ENCODE measurements around the gene ZNF407.

Gene ZNF407

DNA sequence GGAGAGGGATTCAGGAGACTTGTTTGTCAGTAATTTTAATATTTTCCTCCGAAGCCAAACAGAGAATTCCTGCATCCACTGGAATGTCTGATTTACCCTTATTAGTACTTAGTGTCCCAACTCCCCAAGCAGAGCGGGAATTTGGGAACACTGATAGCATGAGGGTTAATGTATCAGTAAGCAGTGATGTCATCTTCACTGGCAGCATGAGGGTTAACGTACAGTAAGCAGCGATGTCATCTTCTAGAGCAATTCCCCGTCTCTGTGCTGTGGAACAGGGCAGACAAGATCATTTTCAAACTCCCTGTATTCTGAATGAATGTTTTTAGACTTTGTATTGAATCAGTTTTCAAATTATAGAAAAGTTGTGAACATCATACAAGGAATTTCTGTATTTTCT, 228.9 kb downstream of the ZNF407 start:
- no peak for DNase-seq (ENCODE audit: low spot score)

DNA sequence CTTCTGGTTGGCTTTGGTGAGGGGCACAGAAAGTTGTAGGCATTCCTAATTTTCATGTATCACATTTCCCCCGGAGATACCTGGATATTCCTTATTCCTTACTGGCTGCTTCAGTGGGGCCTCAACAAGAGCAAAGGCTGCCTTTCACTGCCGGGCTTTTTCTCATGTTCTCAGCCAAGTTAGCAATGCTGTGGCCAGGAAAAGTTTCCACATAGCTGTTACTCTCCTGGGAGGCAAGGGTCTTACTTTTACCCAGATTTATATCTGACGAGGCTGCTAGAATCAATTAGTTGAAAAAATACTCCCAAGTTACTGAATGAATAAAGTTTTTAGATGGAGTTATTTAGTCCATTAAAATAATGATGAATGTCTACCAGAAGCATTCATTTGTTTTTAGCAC, 230.5 kb downstream of the ZNF407 start:
- DNase-seq (ENCODE audit: low spot score): no peak

DNA sequence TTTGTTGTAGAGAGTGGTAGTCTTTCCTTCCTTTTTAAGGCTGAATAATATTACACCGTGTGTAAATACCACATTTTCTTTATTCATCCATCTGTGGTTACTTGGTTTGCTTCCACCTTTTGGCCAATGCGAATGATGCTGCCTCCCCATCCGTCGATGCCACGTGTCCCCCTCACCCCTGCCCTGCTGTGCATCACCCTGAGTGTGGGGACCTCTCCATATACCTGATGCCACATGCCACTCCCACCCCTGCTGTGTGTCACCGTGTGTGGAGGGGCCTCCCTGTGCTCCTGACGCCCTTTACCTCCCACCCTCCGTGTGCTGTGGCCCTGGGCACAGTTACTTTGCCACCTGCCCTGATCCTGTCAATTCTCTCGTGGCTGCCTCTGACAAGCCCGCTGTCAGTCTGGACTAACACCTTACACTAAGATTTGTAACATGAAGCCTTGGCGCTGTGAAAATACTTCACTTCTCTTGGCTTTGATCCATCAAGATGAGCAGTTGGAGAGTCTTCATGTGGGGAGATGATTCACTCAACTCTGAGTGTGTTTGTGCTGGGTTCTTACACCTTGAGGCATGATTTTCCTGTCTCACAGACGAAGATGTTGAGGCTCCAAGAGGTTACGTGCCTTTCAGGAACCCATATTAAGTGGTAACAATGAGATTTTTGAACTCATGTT, 234.0 kb downstream of the ZNF407 start:
- no peak for DNase-seq (ENCODE audit: low spot score)

DNA sequence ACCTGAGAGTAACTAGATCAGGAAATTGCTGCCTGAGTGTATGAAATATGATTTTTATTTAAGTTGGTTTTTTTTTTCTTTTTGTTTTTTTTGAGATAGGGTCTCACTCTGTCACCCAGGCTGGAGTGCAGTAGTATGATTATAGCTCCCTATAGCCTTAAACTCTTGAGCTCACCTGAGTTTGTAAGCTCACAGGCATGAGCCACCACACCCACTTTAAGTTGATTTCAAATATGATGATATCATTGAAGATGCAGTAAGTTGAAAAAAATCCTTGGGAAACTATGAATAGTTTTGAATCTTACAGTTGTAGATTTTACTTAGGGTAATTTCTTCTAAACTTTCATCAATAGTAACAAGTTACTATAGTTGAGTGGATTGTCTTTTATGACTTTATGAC, 234.7 kb downstream of the ZNF407 start:
- no peak for DNase-seq (ENCODE audit: low spot score)

DNA sequence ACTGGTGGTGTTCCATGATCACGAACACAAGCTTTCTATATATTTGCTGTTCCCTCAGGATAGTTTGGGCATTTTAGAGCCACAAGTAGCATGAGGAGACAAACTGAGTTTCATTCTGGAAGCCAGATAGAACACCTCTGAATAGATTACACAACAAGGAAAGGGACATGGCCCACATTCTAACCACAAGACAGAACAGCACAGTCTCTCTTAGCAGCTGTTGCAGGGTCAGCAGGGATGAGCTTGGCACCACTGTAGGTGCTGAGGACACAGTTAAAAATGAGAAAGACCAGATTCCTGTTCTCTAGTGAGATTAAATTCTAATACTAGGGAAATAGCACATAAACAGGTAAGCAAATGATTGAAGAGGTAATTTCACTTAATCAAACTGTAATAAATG, 235.3 kb downstream of the ZNF407 start:
- DNase-seq (ENCODE audit: low spot score): no peak

DNA sequence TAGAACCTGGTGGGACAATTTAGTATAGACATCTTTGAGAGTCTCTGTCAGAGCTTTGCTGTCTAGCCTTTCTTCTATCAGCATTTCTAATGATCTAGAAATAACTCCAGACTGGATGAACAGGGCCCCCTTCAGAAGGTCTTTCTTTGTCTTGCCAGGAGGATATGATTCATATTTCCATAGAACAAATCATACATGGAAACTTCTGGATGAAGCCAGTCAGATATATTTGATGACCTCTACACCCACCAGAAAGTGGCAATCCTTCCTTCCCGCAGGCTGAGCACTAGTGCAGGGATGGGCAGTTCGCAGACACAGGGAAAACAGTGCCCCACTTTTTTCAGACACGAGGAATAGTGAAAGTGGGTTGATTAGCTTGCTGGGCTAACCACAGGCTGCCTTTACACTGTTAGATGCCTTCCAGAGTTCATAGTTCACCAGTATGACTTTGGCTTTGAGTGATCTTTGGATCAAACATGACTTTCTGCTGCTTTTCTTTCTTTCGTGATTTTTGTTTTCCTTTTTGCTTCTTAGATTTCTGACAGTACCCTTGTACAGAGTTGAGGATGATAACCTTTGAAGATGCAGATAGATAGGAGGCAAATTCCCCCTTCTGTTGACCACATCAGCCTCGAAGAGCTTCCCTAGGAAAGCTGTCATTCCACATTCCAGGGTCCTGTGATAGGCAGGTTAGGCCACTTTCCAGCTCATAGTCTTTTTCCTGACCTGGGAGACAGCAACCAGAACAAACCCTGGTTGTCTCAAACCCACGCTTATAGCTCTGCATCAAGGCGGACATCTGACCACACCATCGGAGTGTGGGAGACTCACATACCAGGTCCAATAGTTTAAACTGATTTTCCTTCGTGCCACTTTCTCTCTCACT, 237.0 kb downstream of the ZNF407 start:
- no peak for DNase-seq (ENCODE audit: low spot score)

DNA sequence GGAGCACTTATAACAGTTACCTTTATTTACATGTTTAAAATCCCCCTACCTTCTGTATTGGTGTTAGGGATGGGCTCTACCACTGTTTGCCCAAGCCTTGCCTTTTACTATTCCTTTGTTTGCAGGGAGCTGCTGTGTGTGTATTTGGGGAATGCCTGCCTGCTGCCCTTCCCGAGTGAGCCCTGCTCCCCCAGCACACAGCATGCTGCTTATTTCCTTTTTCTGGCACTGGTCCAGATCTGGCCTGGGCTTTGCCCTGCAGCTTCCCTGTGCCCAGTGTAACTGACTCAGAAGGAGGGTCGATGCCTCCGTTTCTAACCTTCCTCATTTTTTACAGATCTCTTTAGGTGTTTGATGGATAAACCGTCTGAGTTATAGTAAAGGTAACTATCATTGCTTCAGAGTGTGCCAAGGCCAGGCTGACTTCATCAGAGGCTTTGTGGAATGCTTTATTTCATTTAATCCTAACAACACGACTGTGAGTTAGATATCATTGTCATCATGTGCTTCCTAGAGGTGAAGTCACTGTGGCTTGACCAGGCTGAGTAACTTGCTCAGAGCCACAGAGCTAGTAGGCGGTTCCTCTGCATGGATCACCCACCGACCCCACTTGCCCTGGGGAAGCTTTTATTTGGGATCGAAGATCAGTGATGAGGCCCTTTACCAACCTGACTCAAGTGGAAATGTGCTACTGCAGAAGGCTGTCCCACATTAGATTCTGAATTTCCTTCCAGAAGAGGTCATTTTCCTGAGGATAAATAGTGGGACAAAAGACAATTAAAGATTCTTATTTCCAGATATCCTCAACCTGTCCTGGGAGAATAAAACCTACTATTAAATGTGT, 238.8 kb downstream of the ZNF407 start:
- no peak for DNase-seq (ENCODE audit: low spot score)

DNA sequence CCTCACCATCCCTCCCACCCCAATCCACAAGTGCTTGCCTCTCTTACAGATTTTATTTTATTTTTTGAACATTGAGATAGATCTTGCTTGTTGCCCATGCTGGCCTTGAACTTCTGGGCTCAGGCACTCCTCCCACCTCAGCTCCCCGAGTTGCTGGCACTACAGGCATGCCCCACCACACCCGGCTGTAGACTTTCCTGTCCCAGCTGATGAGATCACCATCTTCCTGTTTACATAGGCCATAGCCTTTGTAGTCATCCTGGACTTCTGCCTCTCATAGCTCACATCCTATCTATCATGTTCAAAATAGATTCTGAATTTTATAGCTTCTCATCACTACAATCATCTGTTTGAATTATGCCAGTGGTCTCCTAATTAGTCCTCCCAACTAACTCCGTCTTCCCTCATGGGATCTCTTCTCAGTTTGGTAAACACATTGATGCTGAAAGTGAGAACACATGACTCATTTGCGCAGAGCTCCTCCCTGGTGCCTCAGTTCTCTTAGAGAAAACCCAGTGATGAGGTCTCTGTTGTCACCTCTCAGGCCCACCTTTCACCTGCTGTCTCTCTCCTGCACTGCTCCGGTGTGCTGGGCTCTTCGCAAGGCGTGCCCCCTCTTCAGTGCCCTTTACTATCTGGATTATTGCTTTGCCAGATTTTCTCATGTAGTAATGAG, 243.0 kb downstream of the ZNF407 start:
- DNase-seq (ENCODE audit: low spot score): no peak

DNA sequence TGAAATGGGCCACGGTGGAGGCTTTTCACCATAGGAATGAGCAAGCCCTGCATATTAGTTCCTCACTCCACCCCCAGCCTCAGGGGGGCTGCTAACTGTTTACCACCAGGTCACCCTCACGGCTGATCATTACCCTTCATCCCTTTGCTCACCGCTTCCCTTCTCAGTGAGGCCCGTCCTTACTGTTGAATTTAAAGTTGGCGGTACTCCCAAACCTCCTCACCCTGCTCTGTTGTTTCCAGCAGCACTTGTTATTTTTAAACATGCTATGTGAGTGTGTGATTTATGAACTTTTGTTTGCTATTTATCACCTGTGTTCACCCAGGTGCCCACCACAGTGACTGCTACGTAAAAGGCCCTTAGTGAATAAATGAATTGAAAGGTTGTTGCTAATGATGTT, 243.6 kb downstream of the ZNF407 start:
- no peak for DNase-seq (ENCODE audit: low spot score)

DNA sequence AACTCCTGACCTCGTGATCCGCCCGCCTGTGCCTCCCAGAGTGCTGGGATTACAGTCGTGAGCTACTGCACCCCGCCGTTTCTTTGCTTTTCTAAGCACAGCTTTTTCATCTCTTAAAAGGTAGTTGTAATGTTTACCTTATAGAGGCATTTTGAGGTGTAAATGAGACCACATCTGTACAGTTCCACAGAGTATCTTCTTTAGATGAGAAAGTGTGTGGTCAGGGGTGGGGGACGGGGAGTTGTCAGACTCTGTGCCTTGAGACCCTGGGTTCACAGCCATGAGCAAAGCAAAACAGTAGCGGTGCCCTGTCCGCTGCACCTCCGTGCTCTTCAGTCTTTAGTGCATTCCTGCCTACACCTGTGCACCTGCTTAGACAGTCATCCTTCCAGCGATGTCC, 251.6 kb downstream of the ZNF407 start:
- no peak for DNase-seq (ENCODE audit: low spot score)

DNA sequence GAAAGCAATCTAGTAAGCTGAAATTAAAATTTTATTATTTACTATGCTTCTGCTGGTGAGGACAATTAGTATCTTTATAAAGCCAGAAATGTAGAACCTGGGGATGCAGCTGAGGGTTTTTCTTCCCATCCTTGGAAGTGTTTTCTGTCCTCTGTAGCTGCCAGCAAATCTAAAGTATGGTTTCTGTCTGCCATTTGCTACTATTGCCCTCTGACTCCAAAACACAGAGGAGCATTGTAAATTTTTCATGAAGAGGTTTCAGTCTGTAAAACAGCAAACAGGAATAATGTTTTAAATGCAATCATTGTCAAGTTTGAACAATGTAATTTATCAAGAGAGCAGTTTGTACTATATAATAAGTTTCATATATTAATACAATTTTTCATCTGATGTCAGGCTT, 258.8 kb downstream of the ZNF407 start:
- DNase-seq (ENCODE audit: low spot score): no peak

DNA sequence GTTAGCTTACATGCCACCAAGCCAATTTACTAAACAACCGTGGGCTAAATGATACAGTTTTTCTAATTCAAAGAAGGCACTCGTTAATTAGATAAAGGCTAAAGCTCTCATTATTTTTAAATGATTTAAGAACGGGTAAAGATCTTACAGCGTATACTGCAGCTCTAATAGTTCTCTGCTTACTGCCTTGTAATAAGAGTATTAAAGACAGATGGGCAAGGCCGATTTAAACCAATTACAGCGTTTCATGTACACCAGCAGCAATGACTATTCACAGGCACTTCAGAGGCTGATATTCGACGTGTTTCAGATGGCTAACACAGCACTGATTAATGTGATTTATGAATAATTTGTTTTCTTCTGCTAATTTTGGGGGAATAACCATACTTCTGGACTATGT, 259.3 kb downstream of the ZNF407 start:
- DNase-seq (ENCODE audit: low spot score): no peak

DNA sequence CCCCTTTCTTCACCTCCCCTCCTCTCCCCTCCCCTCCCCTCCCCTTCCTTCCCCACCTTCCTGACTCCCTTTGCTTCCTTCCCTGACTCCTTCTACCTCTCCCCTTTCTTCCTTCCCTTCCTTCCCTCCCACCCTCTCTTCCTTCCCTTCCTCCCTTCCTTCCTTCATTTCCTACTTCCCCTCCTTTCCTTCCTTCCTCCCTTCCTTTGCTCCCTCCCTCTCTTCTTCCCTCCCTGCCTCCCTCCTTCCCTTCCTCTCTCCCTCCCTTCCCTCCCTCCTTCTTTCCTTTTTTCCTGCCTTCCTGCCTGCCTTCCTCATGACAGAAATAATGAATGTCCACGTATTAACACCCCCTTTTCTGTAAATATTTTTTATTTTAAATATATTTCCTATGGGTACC, 260.2 kb downstream of the ZNF407 start:
- no peak for DNase-seq (ENCODE audit: low spot score)

DNA sequence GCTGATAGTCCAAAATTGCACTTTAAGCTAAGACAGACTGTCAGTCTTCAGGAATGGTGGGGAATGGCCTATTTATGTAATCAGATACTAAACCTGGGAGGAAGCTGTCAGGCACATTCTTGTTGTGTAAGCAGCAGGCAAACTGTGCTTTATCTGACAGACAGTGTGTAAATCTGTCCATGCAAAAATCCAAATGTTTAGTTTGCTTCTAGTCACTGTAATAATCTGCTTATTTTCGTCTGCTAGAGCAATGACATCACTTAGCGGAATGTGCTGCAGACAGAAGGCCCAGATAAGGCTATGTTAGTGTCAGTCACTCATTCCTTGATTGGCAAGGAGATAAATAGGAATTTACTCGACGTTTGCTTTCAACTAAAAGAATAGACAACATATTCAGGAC, 263.5 kb downstream of the ZNF407 start:
- DNase-seq (ENCODE audit: low spot score): no peak

DNA sequence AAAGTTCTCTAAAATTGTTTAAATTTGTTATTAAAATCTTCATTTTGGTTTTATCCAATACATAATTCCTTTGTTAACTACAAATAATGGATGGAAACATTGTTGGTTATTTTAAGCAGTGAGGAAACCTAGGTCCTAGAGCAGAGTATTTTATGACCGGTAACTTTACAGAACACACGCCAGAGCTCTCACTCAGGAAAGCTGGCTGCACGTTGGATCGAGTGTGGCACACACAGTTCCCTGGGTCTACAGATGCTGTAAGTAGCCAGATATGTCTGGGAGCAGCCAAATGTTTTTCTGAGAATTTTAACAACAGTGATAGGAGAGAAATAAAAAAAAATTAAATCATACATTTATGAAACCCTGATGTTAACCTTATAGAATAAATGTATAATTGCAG, 264.4 kb downstream of the ZNF407 start:
- DNase-seq (ENCODE audit: low spot score): no peak

DNA sequence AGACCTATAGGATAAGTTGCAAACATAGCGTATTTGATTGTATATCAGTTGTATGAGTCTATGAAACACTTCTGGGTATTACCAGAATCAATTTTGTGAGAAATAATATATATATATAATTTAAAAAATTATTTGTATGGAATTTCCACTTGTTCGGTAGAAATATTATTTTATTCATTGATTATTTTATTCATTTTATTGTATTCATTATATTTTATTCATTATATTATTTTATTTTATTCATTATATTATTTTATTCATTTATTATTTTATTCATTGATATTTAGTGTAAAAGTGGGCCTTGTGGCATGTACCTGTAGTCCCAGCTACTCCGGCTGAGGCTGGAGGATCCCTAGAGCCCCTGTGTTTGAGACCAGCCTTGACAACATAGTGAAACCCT, 268.9 kb downstream of the ZNF407 start:
- no peak for DNase-seq (ENCODE audit: low spot score)

DNA sequence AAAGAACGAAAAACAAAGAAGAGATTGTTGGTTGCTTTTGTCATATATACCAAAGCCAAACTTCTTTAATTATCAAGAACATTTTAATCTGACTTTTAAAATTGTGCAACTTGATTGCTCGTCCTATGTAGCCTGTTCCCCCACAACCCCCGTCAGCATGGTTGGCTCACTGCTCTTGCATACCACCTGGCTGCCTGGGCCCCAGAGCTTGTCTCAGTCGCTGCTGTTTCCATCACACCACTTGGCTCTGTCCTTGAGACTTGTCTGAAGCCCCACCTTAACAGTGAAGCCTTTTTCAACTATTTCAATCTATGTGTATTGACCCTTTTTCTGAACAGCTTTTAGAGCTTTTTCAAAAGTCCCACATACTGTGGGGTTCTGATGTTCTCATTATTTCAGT, 270.8 kb downstream of the ZNF407 start:
- DNase-seq (ENCODE audit: low spot score): no peak

DNA sequence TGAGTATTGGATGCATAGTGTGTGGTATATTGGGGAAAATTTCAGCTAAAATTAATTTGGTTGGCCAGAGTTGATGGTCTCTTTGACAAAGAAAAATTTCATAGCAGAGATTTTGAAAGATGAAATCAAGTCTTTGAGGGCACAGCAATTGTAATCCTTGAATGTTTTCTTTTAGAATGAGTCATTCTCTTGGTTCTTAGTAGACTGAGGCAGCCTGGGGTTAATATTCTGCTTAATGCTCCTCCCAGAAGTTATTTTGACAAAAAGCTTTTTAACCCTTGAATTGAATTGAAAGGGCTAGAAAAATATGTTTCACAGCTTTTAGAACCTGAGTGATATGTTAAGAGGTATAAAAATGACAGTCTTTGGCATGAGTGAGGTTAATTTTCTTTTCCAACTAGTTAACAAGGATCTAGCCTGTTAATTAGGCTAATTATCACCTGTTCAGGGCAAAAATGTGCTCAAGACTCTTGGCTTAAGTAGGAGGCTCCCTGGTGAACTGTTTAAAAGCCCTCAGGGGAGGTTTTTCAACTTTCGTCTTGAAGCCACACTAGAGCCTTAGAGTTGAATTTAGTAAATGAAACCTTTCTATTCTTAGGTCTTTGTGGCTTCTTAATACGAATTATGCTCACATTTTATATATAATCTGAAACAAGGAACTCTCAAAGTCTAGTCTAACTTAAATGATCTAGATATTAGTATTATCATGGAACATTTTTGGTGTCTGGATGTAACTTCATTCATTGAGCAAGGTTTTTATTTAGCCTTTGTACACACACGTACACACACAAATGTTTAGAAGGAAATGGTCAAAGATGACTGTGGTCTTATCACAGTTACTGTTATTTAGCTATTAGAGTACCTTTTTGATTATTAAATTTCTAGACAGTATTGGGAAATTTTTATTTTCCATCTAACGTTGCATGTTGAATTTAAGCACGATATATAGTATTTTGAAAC, 272.5 kb downstream of the ZNF407 start:
- DNase-seq (ENCODE audit: low spot score): no peak

DNA sequence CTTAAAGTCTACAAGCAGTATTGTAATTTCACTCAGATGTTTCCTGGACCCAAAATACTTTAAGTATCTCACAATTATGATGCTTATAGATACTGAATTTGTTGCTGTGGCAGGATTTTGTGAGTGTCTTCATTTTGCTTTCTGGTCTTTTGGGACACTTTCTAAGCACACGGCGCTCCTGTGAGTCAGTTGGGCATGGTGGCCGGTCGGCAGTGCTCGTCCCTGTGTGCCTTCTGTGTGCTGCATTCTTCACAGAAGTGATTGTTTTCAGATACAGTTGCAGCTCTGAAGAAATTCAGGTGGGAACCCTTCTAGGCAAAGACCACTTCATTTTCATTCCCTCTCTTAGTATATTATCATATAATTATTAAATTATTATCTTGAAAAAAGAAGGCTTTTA, 273.3 kb downstream of the ZNF407 start:
- DNase-seq (ENCODE audit: low spot score): no peak

DNA sequence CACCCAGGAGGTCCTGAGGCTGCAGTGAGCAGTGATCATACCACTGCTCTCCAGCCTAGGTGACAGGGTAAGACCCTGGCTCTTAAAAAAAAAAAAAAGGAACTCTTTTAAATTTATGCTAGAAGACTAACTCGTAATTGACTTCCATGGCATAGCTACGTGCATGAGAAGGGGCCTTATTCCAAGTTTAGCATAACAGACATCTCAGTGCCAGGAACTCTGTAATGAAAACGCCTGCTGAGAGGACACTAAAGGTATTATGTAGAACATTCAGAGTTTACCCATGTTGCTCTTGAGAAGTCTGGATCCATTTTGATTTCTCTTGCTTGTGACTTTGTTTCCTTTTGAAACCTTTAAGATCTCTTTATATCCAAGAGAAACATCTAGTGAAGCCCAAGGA, 276.0 kb downstream of the ZNF407 start:
- no peak for DNase-seq (ENCODE audit: low spot score)

DNA sequence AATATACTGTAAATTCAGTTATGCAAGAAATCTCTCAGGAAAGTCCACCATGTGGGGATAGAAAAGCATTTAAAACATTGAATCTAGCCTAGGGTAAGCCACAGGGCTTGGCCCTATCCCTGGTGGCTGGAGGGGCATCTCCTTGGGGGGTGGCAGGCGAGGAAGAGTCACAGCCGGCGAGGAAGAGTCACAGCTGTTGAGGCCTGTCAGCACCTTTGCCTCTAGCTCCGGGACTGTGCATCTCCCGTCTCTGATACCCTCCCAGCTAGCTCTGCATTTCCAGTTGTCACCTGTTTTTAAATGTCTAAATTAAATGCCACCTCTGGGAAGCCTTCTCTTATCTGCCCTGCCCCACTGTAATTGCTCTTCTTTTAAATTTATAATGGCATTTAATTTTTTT, 276.7 kb downstream of the ZNF407 start:
- DNase-seq (ENCODE audit: low spot score): no peak
